NCI-H345 treated with DMSO at 0.1 percent for 48 hours (cell line): ENCODE measurements around the gene TMEM163.
"Not testable (repeated sequence)": the region's sequence is repeated elsewhere in the genome, so short reads cannot be mapped to it uniquely, and the experiment has no call there.

Source experiments
- DNase-seq: peaks from one replicate; lab custom pipeline; 2025; ENCODE audit not compliant: unreplicated experiment; lab: John Stamatoyannopoulos, UW

Gene TMEM163

GRCh38 chr2:134724341-134724740 is 5.5 kb upstream of the TMEM163 start:
- DNase-seq: no peak

GRCh38 chr2:134723742-134724141 is 4.9 kb upstream of the TMEM163 start:
- DNase-seq: not testable (repeated sequence)

GRCh38 chr2:134722728-134723127 is 3.9 kb upstream of the TMEM163 start:
- no peak for DNase-seq

- no peak for DNase-seq
Measured at GRCh38 chr2:134721596-134721995, 2.8 kb upstream of the TMEM163 start.

GRCh38 chr2:134718023-134718816 is 580 bp downstream of the TMEM163 start:
- DNase-seq: no peak

- no peak for DNase-seq
Measured at GRCh38 chr2:134717286-134718022, 1.3 kb downstream of the TMEM163 start.

- DNase-seq: no peak
Measured at GRCh38 chr2:134716721-134717243, 2.0 kb downstream of the TMEM163 start.

GRCh38 chr2:134715932-134716643 is 2.7 kb downstream of the TMEM163 start:
- DNase-seq: no peak

GRCh38 chr2:134714228-134714627 is 4.6 kb downstream of the TMEM163 start:
- no peak for DNase-seq

GRCh38 chr2:134713606-134714005 is 5.2 kb downstream of the TMEM163 start:
- DNase-seq: no peak

- DNase-seq: no peak
Measured at GRCh38 chr2:134713176-134713575, 5.6 kb downstream of the TMEM163 start.

- DNase-seq: no peak
Measured at GRCh38 chr2:134712736-134713135, 6.1 kb downstream of the TMEM163 start.

GRCh38 chr2:134712299-134712698 is 6.5 kb downstream of the TMEM163 start:
- no peak for DNase-seq

- no peak for DNase-seq
Measured at GRCh38 chr2:134711692-134712091, 7.1 kb downstream of the TMEM163 start.

GRCh38 chr2:134707330-134707676 is 11.5 kb downstream of the TMEM163 start:
- DNase-seq: no peak

GRCh38 chr2:134706587-134707329 is 12.0 kb downstream of the TMEM163 start:
- no peak for DNase-seq

- DNase-seq: no peak
Measured at GRCh38 chr2:134705861-134706586, 12.8 kb downstream of the TMEM163 start.

- DNase-seq: no peak
Measured at GRCh38 chr2:134704173-134704572, 14.6 kb downstream of the TMEM163 start.

GRCh38 chr2:134703426-134703825 is 15.4 kb downstream of the TMEM163 start:
- DNase-seq: no peak

- no peak for DNase-seq
Measured at GRCh38 chr2:134700730-134701129, 18.1 kb downstream of the TMEM163 start.
